Heart right ventricle (tissue), 16 donors: ENCODE data around the gene LSAMP. TPM values are rescaled to one million over a fixed set of nuclear protein-coding genes. Genes with fewer than 3 reads are reported as not detected.
"Not testable (repeated sequence)": the region's sequence is repeated elsewhere in the genome, so short reads cannot be mapped to it uniquely, and the experiment has no call there.

Source experiments
- ATAC-seq, 8 donors: fragments of 200-7000 bp; cut with Tn5 transposase; one replicate each; pipeline ENCODE4 v1.9.1; 2020; ENCODE audit warnings: mild to moderate bottlenecking in 8 of 8, moderate library complexity in 8 of 8, moderate number of reproducible peaks in 1 of 8
- DNase-seq, 2 donors: peaks; one replicate each; pipeline ENCODE4 v3.0.0-alpha.2; 2020
- H3K27ac ChIP-seq, 10 donors: fragments of 200-600 bp; sonication (generic) in 2 of 10; one replicate each; pipeline versions ENCODE4 v1.5.0 to v1.8.0; 2020 to 2022; ENCODE audit warnings: mild to moderate bottlenecking in 3 of 10
- H3K27me3 ChIP-seq, 7 donors: fragments of 200-600 bp; one replicate each; pipeline ENCODE4 v1.8.0; 2021 to 2022; ENCODE audit warnings: mild to moderate bottlenecking in 2 of 7
- H3K36me3 ChIP-seq, 9 donors: fragments of 200-600 bp; sonication (generic) in 1 of 9; one replicate each; pipeline versions ENCODE4 v1.5.0 to v1.8.0; 2020 to 2022; ENCODE audit warnings: mild to moderate bottlenecking in 2 of 9
- H3K4me1 ChIP-seq, 9 donors: fragments of 200-600 bp; sonication (generic) in 1 of 9; one replicate each; pipeline versions ENCODE4 v1.5.0 to v1.8.0; 2020 to 2022; ENCODE audit warnings: mild to moderate bottlenecking in 4 of 9
- H3K4me3 ChIP-seq, 10 donors: fragments of 200-600 bp; sonication (generic) in 2 of 10; one replicate each; pipeline versions ENCODE4 v1.5.0 to v1.8.0; 2020 to 2022; ENCODE audit warnings: mild to moderate bottlenecking in 7 of 10, moderate library complexity in 2 of 10
- H3K9me3 ChIP-seq, 11 donors: fragments of 200-600 bp in 10 of 11; sonication (generic) in 2 of 11; one replicate each; pipeline versions ENCODE4 v1.5.0 to v1.8.0; 2013 to 2022; ENCODE audit warnings: mild to moderate bottlenecking in 2 of 11, control low read depth in 1 of 11, moderate library complexity in 1 of 11
- CTCF ChIP-seq, 9 donors: fragments of 200-600 bp; sonication (generic) in 2 of 9; IDR thresholded peaks; one replicate each; pipeline versions ENCODE4 v1.5.0 to v1.8.0; 2021 to 2022; ENCODE audit warnings: antibody characterized with exemption in 9 of 9, mild to moderate bottlenecking in 5 of 9, moderate library complexity in 1 of 9
- WGBS, 2 donors: extraction: QIAGEN DNeasy Blood & Tissue Kit; methylation state at CpG; one replicate each; pipeline ENCODE4 v1.1.7; 2013; ENCODE audit warnings: inconsistent platforms in 1 of 2; 5-methylcytosine and 5-hydroxymethylcytosine counted together
- intact Hi-C, 10 donors: fragments of 100-400 bp; cut with DNase I; formaldehyde crosslinking; loops; one replicate each; pipeline versions ENCODE4 v1.11.1 to v1.14.2; 2022
- polyA plus RNA-seq, 2 donors: library from polyadenylated mRNA; stranded (reverse); fragments of 200-250 nt; gene quantifications; one replicate each; pipeline ENCODE4 v1.2.3, GENCODE V29; 2013
- total RNA-seq, 10 donors: library from RNA; stranded (reverse); fragmentation: NEBNext Ultra II Directional in 3 of 10; extraction: Animal tissue kit (Norgen Biotek cat#: 25700) in 3 of 10; gene quantifications; one replicate each; pipeline versions ENCODE4 v1.2.1 to v1.2.4, GENCODE V29; 2021 to 2023
- donor health status: Arrhythmogenic right ventricular cardiomyopathy.
- donor health status: ischemic (EF 13 %, LVEDD 7.1; RV severe dilation, severe dysfunction).
- donor health status: healthy with polysubstance abuse.
- donor health status: DM: no; HTN: yes; CAD: no.
- donor health status: DM: no; HTN: no; CAD: no.
- donor health status: ischemic (EF 25% LVEDD 6.9; RV normal size, moderate dysfunction).
- donor health status: ischemic (EF 25% LVEDD 5.7; RV mildly dilated, moderate dysfunction).
- donor health status: healthy.
- donor health status: DM: yes; HTN: yes; CAD: no.
- donor health status: Ischemic cardiomyopathy.
- donor health status: ischemic (EF 35%, LVEDD 5.7; RV mildly dilated, moderate dysfunction).
- donor health status: nonischemic (EF 11% LVEDD 7.7; RV severe dilation, severe dysfunction).
- donor health status: DM: yes; HTN: yes; CAD: no.
- donor health status: PGD.
- donor health status: ischemic (EF 29% LVEDD 5.4; RV normal size, mild dysfunction).
- donor health status: nonischemic (EF 23%, LVEDD 6.1; RV moderate dilation, normal function).

LSAMP gene
- total and polyA plus RNA-seq, 12 donors = 0.51 to 9.0 (median 5.4) TPM

DNA sequence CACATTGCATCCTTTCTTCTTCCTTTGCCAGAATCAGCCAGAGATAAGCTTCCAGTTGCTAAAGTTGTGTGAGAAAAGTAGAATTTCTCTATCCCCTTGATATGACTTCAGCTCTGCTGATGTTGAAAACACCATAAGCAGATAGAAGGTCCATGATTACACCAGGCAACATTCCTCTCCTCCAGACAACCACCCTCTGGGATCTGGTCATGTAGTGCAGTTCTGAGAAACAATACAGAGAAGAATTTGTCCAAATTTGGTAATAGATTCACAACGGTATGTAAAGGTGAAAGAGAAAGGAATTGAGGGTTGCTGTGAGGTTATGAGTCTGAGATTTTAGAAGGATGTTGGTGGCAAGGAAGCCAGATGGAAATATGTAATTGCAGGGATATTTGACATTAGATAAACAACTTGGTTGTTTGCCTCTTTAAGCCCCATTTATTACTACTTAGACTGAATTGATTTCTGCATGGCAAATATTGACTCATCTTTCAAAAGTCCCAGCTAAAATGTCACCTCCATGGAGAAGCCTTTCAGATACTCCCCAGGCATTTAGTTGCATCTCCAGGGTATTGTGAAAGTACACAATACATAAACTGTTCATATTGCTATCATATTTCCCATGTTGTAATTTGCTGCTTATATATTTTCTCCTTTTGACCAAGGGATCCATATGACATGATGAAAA lies 687.1 kb downstream of the LSAMP start:
- no peak for ATAC-seq
- no peak for TF ChIP-seq CTCF (IDR thresholded peaks at IDR 0.05)

GRCh38 chr3:115752978-115753377 lies 692.3 kb downstream of the LSAMP start:
- DNase-seq, H3K4me3 ChIP-seq, intact Hi-C loops, H3K27ac ChIP-seq, H3K27me3 ChIP-seq, H3K4me1 ChIP-seq, H3K36me3 ChIP-seq, ATAC-seq: not testable (repeated sequence)
- peaks cover 0 to 13% (median 0%) of the 10 kb centered on the region in 11 donors for H3K9me3 ChIP-seq
- 91 to 94% methylated on average over 1 of the region's 1 CpG for WGBS, 2 donors

More for the DNA sequence above, 687.1 kb downstream of the LSAMP start:
- Histone ChIP-seq H3K27me3 (no peaks in the 10 kb centered on the region), H3K4me3 (no peak overlapping the region), H3K4me1 (peaks cover 0 to 10% (median 0%) of the 10 kb centered on the region in 9 donors), H3K27ac (no peak overlapping the region), H3K9me3 (peaks cover 0 to 7% (median 0%) of the 10 kb centered on the region in 11 donors), H3K36me3 (no peaks in the 10 kb centered on the region)
- intact Hi-C loops = no loop called here
- WGBS, 2 donors = 60 to 69% methylated on average over 1 of the region's 1 CpG
- no peak for DNase-seq
